ENCODE data around the gene SEC14L1.

The SEC14L1 gene

DNA sequence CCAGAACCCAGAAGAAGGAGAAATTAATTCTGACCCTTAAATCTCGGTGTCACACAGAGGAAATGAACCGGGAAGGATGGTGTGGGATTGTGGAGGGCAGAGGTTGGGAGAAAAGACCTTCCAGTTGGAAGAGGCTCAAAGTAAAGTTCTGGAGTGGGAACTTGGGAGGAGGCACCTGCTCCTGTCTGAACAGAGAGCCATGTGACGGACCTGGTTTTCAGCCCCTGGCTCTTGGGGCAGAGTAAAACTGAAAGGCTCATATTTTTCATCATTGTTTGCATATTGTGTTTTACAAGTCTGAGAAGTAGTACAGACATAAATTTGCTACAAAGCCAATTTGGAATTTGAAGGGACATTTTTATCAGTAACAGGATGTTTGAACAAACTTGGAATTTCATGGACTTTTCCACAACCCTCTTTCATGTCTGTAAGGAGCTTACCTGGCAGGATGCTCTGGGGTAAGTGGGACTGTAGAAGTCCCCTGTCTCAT is 24.4 kb upstream of the SEC14L1 start:
- TF ChIP-seq, protein P1, sequence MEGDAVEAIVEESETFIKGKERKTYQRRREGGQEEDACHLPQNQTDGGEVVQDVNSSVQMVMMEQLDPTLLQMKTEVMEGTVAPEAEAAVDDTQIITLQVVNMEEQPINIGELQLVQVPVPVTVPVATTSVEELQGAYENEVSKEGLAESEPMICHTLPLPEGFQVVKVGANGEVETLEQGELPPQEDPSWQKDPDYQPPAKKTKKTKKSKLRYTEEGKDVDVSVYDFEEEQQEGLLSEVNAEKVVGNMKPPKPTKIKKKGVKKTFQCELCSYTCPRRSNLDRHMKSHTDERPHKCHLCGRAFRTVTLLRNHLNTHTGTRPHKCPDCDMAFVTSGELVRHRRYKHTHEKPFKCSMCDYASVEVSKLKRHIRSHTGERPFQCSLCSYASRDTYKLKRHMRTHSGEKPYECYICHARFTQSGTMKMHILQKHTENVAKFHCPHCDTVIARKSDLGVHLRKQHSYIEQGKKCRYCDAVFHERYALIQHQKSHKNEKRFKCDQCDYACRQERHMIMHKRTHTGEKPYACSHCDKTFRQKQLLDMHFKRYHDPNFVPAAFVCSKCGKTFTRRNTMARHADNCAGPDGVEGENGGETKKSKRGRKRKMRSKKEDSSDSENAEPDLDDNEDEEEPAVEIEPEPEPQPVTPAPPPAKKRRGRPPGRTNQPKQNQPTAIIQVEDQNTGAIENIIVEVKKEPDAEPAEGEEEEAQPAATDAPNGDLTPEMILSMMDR (IDR thresholded peaks at IDR 0.05; ENCODE audit: low read depth, low read length, missing control alignments) = no peak
- DNase-seq (ENCODE audit: low read depth) = no peak
- H3K4me3 ChIP-seq (ENCODE audit: low read depth, low read length) = no peak overlapping the region

DNA sequence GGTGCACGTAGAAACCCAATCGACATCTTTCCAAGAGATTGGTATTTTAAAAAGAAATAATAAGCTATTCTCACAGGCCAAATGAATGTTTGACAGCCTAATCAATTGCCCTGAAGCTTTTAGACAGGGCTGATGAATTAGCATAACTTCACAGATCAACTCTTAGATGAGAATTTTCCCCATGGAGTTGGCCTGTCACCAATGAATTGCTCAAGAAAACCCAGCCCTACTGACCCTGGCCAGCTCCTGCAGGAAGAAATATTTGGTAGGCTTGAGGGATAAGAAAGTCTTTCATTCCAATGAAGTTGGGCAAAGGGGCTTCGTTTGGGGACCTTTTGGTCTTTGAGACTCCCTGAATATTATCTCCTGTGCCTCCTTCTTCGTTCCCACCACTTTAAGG is 23.4 kb upstream of the SEC14L1 start:
- TF ChIP-seq, protein P1 (IDR thresholded peaks at IDR 0.05; ENCODE audit: low read depth, low read length, missing control alignments) = no peak
- no peak overlapping the region for H3K4me3 ChIP-seq (ENCODE audit: low read depth, low read length)
- DNase-seq (ENCODE audit: low read depth) = no peak

DNA sequence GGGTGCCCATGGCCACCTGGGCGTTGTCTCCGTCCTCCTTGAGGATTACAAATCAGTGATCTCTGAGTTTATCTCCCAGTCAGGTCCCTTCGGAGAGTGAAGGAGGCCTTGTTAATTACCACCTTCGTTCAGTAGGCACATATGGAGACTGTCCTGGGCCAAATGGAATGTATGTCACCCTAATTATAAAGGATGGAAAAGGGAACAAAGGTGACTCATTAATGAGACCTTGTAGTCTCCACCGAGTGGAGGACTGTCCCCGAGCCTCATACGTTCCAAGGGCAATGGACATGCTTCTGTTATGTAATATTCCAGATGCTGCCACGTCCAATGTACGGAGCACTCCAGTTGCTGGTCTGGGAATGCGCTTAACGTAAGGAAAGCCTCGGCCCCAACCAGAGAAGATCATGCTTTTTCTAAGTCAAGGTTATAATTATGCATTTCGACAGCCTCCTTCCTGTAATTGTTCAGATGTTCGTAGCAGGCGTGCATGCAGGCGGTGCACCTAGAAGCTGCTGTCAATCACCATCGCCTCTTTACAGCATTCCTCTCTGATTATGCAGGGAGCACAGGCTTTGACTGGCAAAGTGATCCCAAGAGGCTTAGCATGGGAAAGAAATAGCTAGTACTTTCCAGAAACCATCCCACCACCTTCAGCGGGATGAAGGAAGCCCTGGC is 22.4 kb upstream of the SEC14L1 start:
- DNase-seq (ENCODE audit: low read depth) = no peak
- TF ChIP-seq, protein P1 (IDR thresholded peaks at IDR 0.05; ENCODE audit: low read depth, low read length, missing control alignments) = no peak
- H3K4me3 ChIP-seq (ENCODE audit: low read depth, low read length) = no peak overlapping the region

DNA sequence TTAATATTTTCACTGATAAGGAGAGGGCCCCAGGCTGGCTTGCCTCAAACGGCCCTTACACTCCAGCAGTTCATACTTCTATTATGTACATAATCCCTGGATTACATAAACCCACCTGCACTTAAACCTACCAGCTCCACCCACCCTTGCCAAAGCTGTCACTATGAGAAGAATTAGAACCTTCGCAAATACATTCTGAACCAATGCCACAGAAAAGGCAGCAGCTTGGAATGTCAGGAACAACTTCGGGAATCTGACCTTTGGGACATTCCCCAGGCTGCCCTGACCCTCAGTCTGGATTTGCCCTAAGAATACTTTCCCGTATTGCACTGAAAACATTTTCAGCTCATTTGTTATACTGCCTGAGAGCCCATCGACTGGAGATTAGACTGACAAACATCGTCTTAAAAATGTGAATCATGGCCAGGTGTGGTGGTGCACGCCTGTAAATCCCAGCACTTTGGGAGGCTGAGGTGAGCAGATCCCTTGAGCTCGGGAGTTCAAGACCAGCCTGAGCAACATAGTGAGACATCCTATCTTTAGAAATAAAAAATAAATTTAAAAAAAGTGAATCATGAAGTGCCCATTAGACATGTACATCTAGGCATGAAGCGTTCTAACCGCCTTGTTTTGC is 21.0 kb upstream of the SEC14L1 start:
- TF ChIP-seq, protein P1 (IDR thresholded peaks at IDR 0.05; ENCODE audit: low read depth, low read length, missing control alignments) = no peak
- DNase-seq (ENCODE audit: low read depth) = no peak
- no peak overlapping the region for H3K4me3 ChIP-seq (ENCODE audit: low read depth, low read length)

DNA sequence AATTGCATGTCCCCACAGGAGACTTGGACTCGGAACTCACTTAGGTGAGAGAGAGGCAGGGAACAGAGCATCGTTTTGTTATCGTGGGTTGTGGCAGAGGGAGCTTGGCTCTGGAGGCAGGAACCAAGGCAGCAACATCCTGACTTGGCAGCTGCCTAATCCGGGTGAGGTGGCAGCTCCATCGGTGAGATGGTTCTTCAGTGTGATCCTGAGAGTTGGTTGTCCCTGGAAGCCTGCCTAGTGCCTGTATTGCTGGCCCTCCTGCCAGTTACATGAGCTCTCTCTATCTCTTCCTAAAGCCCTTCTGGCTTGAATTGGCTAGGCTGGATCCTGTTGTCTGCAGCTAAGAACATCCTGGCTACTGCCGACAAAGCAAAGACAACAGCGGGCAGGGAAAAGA is 19.9 kb upstream of the SEC14L1 start:
- DNase-seq (ENCODE audit: low read depth) = no peak
- TF ChIP-seq, protein P1 (IDR thresholded peaks at IDR 0.05; ENCODE audit: low read depth, low read length, missing control alignments) = no peak
- no peak overlapping the region for H3K4me3 ChIP-seq (ENCODE audit: low read depth, low read length)

DNA sequence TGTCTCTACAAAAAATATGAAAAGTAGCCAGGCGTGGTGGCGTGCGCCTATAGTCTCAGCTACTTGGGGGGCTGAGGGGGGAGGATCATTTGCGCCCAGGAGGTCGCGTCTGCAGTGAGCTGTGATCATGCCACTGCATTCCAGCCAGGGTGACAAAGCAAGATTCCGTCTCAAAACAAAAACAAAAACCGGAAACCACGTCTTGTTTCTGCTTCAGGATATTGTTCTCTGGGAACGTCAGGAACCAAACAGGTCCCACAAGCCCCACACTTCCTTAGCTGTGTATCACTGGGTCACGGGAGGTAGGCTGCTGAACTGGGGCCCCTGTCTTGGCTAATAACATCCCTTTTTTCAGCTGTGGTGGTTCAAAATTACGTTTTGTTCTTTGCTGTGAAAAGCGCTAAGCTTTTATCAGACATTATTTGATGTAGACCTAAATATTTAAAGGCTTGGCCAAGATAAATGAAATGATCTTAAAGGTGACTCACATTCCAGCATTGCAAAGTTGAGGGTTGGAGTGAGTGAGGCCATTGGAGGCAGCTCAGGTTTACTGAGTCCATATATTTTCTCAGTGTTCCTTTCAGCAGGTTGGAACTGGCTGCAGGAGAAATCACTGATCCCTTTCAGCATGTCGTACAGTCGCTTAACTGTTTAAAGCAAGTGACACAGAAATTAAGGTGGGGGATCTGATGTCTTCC is 16.4 kb upstream of the SEC14L1 start:
- TF ChIP-seq, protein P1 (IDR thresholded peaks at IDR 0.05; ENCODE audit: low read depth, low read length, missing control alignments) = no peak
- DNase-seq (ENCODE audit: low read depth) = no peak
- no peak overlapping the region for H3K4me3 ChIP-seq (ENCODE audit: low read depth, low read length)

All from GM12864 (cell line).